Activated CD4-positive, alpha-beta memory T cell treated with anti-CD3 and anti-CD28 coated beads, Interleukin-2, amount 10 ng/mL, durations not matched to agents 7 days and 5 days (primary cell): Measurements from ENCODE around the gene SUB1. TPM values are rescaled to one million over a fixed set of nuclear protein-coding genes. Genes with fewer than 3 reads are reported as not detected.

Source experiments
- CTCF ChIA-PET: fragments of 350-600 bp; sonication (Branson Sonifier 250); formaldehyde crosslinking; loops from one replicate; lab custom pipeline; 2021; ENCODE audit warnings: antibody characterized with exemption, inconsistent platforms; lab: Charles Lee
- POLR2A ChIA-PET: fragments of 350-600 bp; sonication (Branson Sonifier 250); formaldehyde crosslinking; loops from one replicate; lab custom pipeline; 2021; ENCODE audit warnings: antibody characterized with exemption; lab: Charles Lee
- DNase-seq: peaks from one replicate; pipeline ENCODE4 v3.0.0-alpha.2; 2020
- H3K27ac Mint-ChIP-seq: one replicate; pipeline ENCODE4 v1.8.0; 2021; ENCODE audit warnings: mild to moderate bottlenecking, mixed read lengths
- H3K27me3 Mint-ChIP-seq: one replicate; pipeline ENCODE4 v1.8.0; 2021; ENCODE audit warnings: mixed read lengths
- H3K36me3 Mint-ChIP-seq: one replicate; pipeline ENCODE4 v1.8.0; 2021; ENCODE audit warnings: low read depth, mixed read lengths
- H3K4me1 Mint-ChIP-seq: one replicate; pipeline ENCODE4 v1.8.0; 2021; ENCODE audit warnings: mixed read lengths
- H3K4me3 Mint-ChIP-seq: one replicate; pipeline ENCODE4 v1.8.0; 2021; ENCODE audit warnings: mild to moderate bottlenecking, mixed read lengths
- H3K9me3 Mint-ChIP-seq: one replicate; pipeline ENCODE4 v1.8.0; 2021; ENCODE audit warnings: mixed read lengths
- total RNA-seq, 2 experiments: library from RNA; stranded (reverse); gene quantifications; one replicate each; pipeline ENCODE4 v1.2.3, GENCODE V29; 2021

Gene SUB1
- total RNA-seq, 2 experiments from 2014 or later: 603 to 618 TPM

- peak overlapping the region; percentile 93 for H3K4me3 Mint-ChIP-seq
- POLR2A ChIA-PET: interaction anchor here (0.8 to 7.3 kb wide), 6 partner anchors 12 to 414 kb away, joined by 3 to 210 read pairs (median 7); no protein-coding TSS in a partner anchor
- no peaks in the 10 kb centered on the region for H3K27me3 Mint-ChIP-seq
- H3K4me1 Mint-ChIP-seq: peaks cover 70% of the 10 kb centered on the region
- CTCF ChIA-PET: interaction anchor here (8.6 kb wide), 1 partner anchor 100 kb away, joined by 318 read pairs; no protein-coding TSS in a partner anchor
- peaks cover 53% of the 10 kb centered on the region for H3K36me3 Mint-ChIP-seq
- H3K9me3 Mint-ChIP-seq: no peaks in the 10 kb centered on the region
- DNase-seq: no peak
- H3K27ac Mint-ChIP-seq: peak overlapping the region; percentile 98
These were observed 1.8 kb downstream of the SUB1 start for GRCh38 chr5:32587067-32587551.

GRCh38 chr5:32589416-32589815, 4.1 kb downstream of the SUB1 start:
- Mint-ChIP-seq H3K9me3 (no peaks in the 10 kb centered on the region), H3K4me1 (peaks cover 70% of the 10 kb centered on the region), H3K4me3 (no peak overlapping the region), H3K27me3 (no peaks in the 10 kb centered on the region), H3K27ac (no peak overlapping the region), H3K36me3 (peaks cover 70% of the 10 kb centered on the region)
- DNase-seq: no peak
- ChIA-PET CTCF (interaction anchor here (0.9 to 8.6 kb wide), 50 partner anchors 10 to 357 kb away, joined by 3 to 318 read pairs (median 6); partner anchors contain the start of genes MTMR12 and ZFR), POLR2A (interaction anchor here (0.9 to 3.5 kb wide), 12 partner anchors 45 to 182 kb away, joined by 3 to 43 read pairs (median 4); no protein-coding TSS in a partner anchor)

- ChIA-PET CTCF (interaction anchor here (0.7 to 8.6 kb wide), 61 partner anchors 9 to 358 kb away, joined by 3 to 318 read pairs (median 5); partner anchors contain the start of genes MTMR12 and ZFR), POLR2A (interaction anchor here (0.6 to 3.5 kb wide), 18 partner anchors 45 to 417 kb away, joined by 3 to 43 read pairs (median 4); partner anchors contain the start of genes MTMR12 and ZFR)
- no peaks in the 10 kb centered on the region for H3K9me3 Mint-ChIP-seq
- peaks cover 69% of the 10 kb centered on the region for H3K4me1 Mint-ChIP-seq
- peaks cover 78% of the 10 kb centered on the region for H3K36me3 Mint-ChIP-seq
- H3K27me3 Mint-ChIP-seq: no peaks in the 10 kb centered on the region
- no peak overlapping the region for H3K4me3 Mint-ChIP-seq
- DNase-seq: no peak
- peak overlapping the region; percentile 56 for H3K27ac Mint-ChIP-seq
These were observed 4.8 kb downstream of the SUB1 start for GRCh38 chr5:32589942-32590869.

GRCh38 chr5:32595118-32595517, 9.8 kb downstream of the SUB1 start:
- peak; percentile 36 for DNase-seq
- ChIA-PET POLR2A (interaction anchor here (1.0 to 1.4 kb wide), 2 partner anchors 10 to 11 kb away, joined by 3 read pairs; partner anchors contain the start of gene SUB1), CTCF (interaction anchor here (1.7 kb wide), 1 partner anchor 105 kb away, joined by 11 read pairs; no protein-coding TSS in a partner anchor)
- peaks cover 88% of the 10 kb centered on the region for H3K36me3 Mint-ChIP-seq
- H3K4me1 Mint-ChIP-seq: peaks cover 79% of the 10 kb centered on the region
- no peaks in the 10 kb centered on the region for H3K9me3 Mint-ChIP-seq
- peak overlapping the region; percentile 28 for H3K27ac Mint-ChIP-seq
- no peak overlapping the region for H3K4me3 Mint-ChIP-seq
- H3K27me3 Mint-ChIP-seq: no peaks in the 10 kb centered on the region

GRCh38 chr5:32597041-32597629, 11.8 kb downstream of the SUB1 start:
- Mint-ChIP-seq H3K4me1 (peaks cover 76% of the 10 kb centered on the region), H3K27me3 (no peaks in the 10 kb centered on the region), H3K36me3 (peaks cover 89% of the 10 kb centered on the region), H3K9me3 (no peaks in the 10 kb centered on the region), H3K27ac (peak overlapping the region; percentile 6), H3K4me3 (no peak overlapping the region)
- ChIA-PET POLR2A (interaction anchor here (0.6 to 2.4 kb wide), 2 partner anchors 12 to 230 kb away, joined by 3 to 7 read pairs; partner anchors contain the start of gene SUB1), CTCF (interaction anchor here (0.7 to 0.9 kb wide), 2 partner anchors 319 to 364 kb away, joined by 3 to 4 read pairs; no protein-coding TSS in a partner anchor)
- no peak for DNase-seq

GRCh38 chr5:32598260-32598937, 13.0 kb downstream of the SUB1 start:
- Mint-ChIP-seq H3K36me3 (peaks cover 89% of the 10 kb centered on the region), H3K4me3 (no peak overlapping the region), H3K27me3 (no peaks in the 10 kb centered on the region), H3K9me3 (no peaks in the 10 kb centered on the region), H3K27ac (peak overlapping the region; percentile 48), H3K4me1 (peaks cover 71% of the 10 kb centered on the region)
- DNase-seq: no peak
- POLR2A ChIA-PET: interaction anchor here (1.4 to 2.4 kb wide), 2 partner anchors 12 to 13 kb away, joined by 6 to 7 read pairs; partner anchors contain the start of gene SUB1
- CTCF ChIA-PET: interaction anchor here (1.4 to 1.8 kb wide), 2 partner anchors 8 to 109 kb away, joined by 5 to 9 read pairs; no protein-coding TSS in a partner anchor

- H3K4me3 Mint-ChIP-seq: no peak overlapping the region
- POLR2A ChIA-PET: interaction anchor here (1.0 to 2.4 kb wide), 3 partner anchors 9 to 14 kb away, joined by 3 to 7 read pairs (median 6); partner anchors contain the start of gene SUB1
- no peak overlapping the region for H3K27ac Mint-ChIP-seq
- peaks cover 68% of the 10 kb centered on the region for H3K4me1 Mint-ChIP-seq
- CTCF ChIA-PET: interaction anchor here (0.7 to 1.8 kb wide), 4 partner anchors 9 to 109 kb away, joined by 3 to 9 read pairs (median 4); no protein-coding TSS in a partner anchor
- no peaks in the 10 kb centered on the region for H3K27me3 Mint-ChIP-seq
- no peaks in the 10 kb centered on the region for H3K9me3 Mint-ChIP-seq
- no peak for DNase-seq
- peaks cover 89% of the 10 kb centered on the region for H3K36me3 Mint-ChIP-seq
These were observed 13.7 kb downstream of the SUB1 start for GRCh38 chr5:32598997-32599549.

GRCh38 chr5:32600054-32600622, 14.8 kb downstream of the SUB1 start:
- DNase-seq: no peak
- no peaks in the 10 kb centered on the region for H3K27me3 Mint-ChIP-seq
- CTCF ChIA-PET: interaction anchor here (0.7 to 1.8 kb wide), 3 partner anchors 10 to 111 kb away, joined by 4 to 9 read pairs (median 5); no protein-coding TSS in a partner anchor
- H3K36me3 Mint-ChIP-seq: peaks cover 85% of the 10 kb centered on the region
- POLR2A ChIA-PET: interaction anchor here (0.6 to 1.4 kb wide), 4 partner anchors 8 to 17 kb away, joined by 3 to 6 read pairs (median 3); partner anchors contain the start of gene SUB1
- H3K27ac Mint-ChIP-seq: no peak overlapping the region
- no peak overlapping the region for H3K4me3 Mint-ChIP-seq
- no peaks in the 10 kb centered on the region for H3K9me3 Mint-ChIP-seq
- peaks cover 59% of the 10 kb centered on the region for H3K4me1 Mint-ChIP-seq

GRCh38 chr5:32601623-32602295, 16.4 kb downstream of the SUB1 start:
- Mint-ChIP-seq H3K4me3 (no peak overlapping the region), H3K27me3 (no peaks in the 10 kb centered on the region), H3K4me1 (peaks cover 47% of the 10 kb centered on the region), H3K9me3 (no peaks in the 10 kb centered on the region), H3K36me3 (peaks cover 80% of the 10 kb centered on the region), H3K27ac (peak overlapping the region; percentile 1)
- no peak for DNase-seq
- ChIA-PET CTCF (interaction anchor here (1.0 kb wide), 1 partner anchor 12 kb away, joined by 5 read pairs; no protein-coding TSS in a partner anchor), POLR2A (interaction anchor here (1.1 kb wide), 1 partner anchor 70 kb away, joined by 3 read pairs; no protein-coding TSS in a partner anchor)

- POLR2A ChIA-PET: interaction anchor here (1.1 kb wide), 1 partner anchor 72 kb away, joined by 3 read pairs; no protein-coding TSS in a partner anchor
- Mint-ChIP-seq H3K9me3 (no peaks in the 10 kb centered on the region), H3K27me3 (no peaks in the 10 kb centered on the region), H3K36me3 (peaks cover 82% of the 10 kb centered on the region), H3K4me3 (no peak overlapping the region), H3K27ac (no peak overlapping the region), H3K4me1 (peaks cover 39% of the 10 kb centered on the region)
- no peak for DNase-seq
- CTCF ChIA-PET: no interaction called here
These were observed 17.5 kb downstream of the SUB1 start for GRCh38 chr5:32602906-32603305.
